DMS153 (cell line): ENCODE results near the gene USP9X.
"Not testable (repeated sequence)": the region's sequence is repeated elsewhere in the genome, so short reads cannot be mapped to it uniquely, and the experiment has no call there.

ENCODE experiments used
- DNase-seq: peaks from one replicate; lab custom pipeline; 2025; lab: John Stamatoyannopoulos, UW

The USP9X gene

GRCh38 chrX:41085512-41085877, 250 bp downstream of the USP9X start:
- no peak for DNase-seq

GRCh38 chrX:41085878-41086626, 807 bp downstream of the USP9X start:
- no peak for DNase-seq

GRCh38 chrX:41086627-41086932, 1.3 kb downstream of the USP9X start:
- no peak for DNase-seq

- no peak for DNase-seq
These were observed 2.0 kb downstream of the USP9X start for GRCh38 chrX:41087201-41087600.

GRCh38 chrX:41090568-41091238, 5.5 kb downstream of the USP9X start:
- no peak for DNase-seq

GRCh38 chrX:41092776-41093175, 7.5 kb downstream of the USP9X start:
- DNase-seq = no peak

GRCh38 chrX:41095174-41095573, 9.9 kb downstream of the USP9X start:
- DNase-seq = no peak

GRCh38 chrX:41095908-41096307, 10.7 kb downstream of the USP9X start:
- DNase-seq = no peak

GRCh38 chrX:41096339-41096955, 11.2 kb downstream of the USP9X start:
- DNase-seq = no peak

GRCh38 chrX:41097326-41097725, 12.1 kb downstream of the USP9X start:
- no peak for DNase-seq

GRCh38 chrX:41100200-41100599, 15.0 kb downstream of the USP9X start:
- DNase-seq = no peak

GRCh38 chrX:41100819-41101218, 15.6 kb downstream of the USP9X start:
- no peak for DNase-seq

GRCh38 chrX:41105005-41105404, 19.8 kb downstream of the USP9X start:
- DNase-seq = no peak

- DNase-seq = not testable (repeated sequence)
These were observed 21.0 kb downstream of the USP9X start for GRCh38 chrX:41106257-41106656.

- no peak for DNase-seq
These were observed 22.8 kb downstream of the USP9X start for GRCh38 chrX:41108007-41108406.

GRCh38 chrX:41108463-41109205, 23.4 kb downstream of the USP9X start:
- no peak for DNase-seq

GRCh38 chrX:41110801-41111625, 25.8 kb downstream of the USP9X start:
- no peak for DNase-seq

GRCh38 chrX:41115104-41115425, 29.8 kb downstream of the USP9X start:
- not testable (repeated sequence) for DNase-seq

- DNase-seq = no peak
These were observed 31.7 kb downstream of the USP9X start for GRCh38 chrX:41116948-41117347.

GRCh38 chrX:41118156-41118555, 32.9 kb downstream of the USP9X start:
- no peak for DNase-seq

GRCh38 chrX:41119803-41120202, 34.6 kb downstream of the USP9X start:
- DNase-seq = no peak

- no peak for DNase-seq
These were observed 36.5 kb downstream of the USP9X start for GRCh38 chrX:41121766-41122165.
